ENCODE results near the gene SLC6A16.

Gene SLC6A16

DNA sequence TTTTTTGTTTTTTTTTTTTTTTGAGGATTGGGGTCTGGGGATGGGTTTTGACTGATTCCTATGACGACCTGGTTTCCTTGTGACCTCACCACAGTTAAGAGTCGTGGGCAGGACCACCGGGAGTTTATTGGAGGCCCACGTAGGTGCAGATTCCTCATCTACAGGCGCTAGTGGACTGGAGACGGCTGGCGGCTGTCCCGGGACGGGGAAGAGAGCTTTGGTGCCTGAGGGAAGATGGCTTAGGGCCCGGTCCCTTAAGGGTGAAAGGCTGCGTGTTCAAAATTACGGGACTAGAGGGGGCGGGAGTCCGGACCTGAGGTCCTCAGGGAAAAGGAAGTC, 37.9 kb upstream of the SLC6A16 start:
- Histone ChIP-seq H4K20me1 (ENCODE audit: low read depth, low read length) (no peaks in the 10 kb centered on the region), H3K4me3 (ENCODE audit: insufficient read depth, low read length, poor library complexity, severe bottlenecking) (no peak overlapping the region), H3K9me3 (ENCODE audit: insufficient read depth, low read length) (no peaks in the 10 kb centered on the region), H3K4me2 (ENCODE audit: low read depth, low read length, poor library complexity, severe bottlenecking) (no peak overlapping the region), H3K27ac (ENCODE audit: low read depth, low read length) (no peak overlapping the region), H3K27me3 (ENCODE audit: low read length) (no peaks in the 10 kb centered on the region), H3K36me3 (ENCODE audit: low read length) (no peaks in the 10 kb centered on the region), H3F3A (ENCODE audit: insufficient read depth) (no peaks in the 10 kb centered on the region; the same call in 1 of the 2 replicates), H3K79me2 (ENCODE audit: insufficient read depth, low read length) (no peaks in the 10 kb centered on the region), H2AFZ (ENCODE audit: low read depth, low read length, severe bottlenecking) (no peak overlapping the region), H3K9ac (ENCODE audit: low read length) (no peak overlapping the region), H3K9me2 (replicated peaks; ENCODE audit: insufficient read depth, low read length) (no peaks in the 10 kb centered on the region)
- TF ChIP-seq EZH2phosphoT487 (conservative IDR thresholded peaks at IDR 0.05; ENCODE audit: low read length): no peak
- TF ChIP-seq, protein P1, sequence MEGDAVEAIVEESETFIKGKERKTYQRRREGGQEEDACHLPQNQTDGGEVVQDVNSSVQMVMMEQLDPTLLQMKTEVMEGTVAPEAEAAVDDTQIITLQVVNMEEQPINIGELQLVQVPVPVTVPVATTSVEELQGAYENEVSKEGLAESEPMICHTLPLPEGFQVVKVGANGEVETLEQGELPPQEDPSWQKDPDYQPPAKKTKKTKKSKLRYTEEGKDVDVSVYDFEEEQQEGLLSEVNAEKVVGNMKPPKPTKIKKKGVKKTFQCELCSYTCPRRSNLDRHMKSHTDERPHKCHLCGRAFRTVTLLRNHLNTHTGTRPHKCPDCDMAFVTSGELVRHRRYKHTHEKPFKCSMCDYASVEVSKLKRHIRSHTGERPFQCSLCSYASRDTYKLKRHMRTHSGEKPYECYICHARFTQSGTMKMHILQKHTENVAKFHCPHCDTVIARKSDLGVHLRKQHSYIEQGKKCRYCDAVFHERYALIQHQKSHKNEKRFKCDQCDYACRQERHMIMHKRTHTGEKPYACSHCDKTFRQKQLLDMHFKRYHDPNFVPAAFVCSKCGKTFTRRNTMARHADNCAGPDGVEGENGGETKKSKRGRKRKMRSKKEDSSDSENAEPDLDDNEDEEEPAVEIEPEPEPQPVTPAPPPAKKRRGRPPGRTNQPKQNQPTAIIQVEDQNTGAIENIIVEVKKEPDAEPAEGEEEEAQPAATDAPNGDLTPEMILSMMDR (IDR thresholded peaks at IDR 0.05; ENCODE audit: insufficient read depth, low read length, poor library complexity, severe bottlenecking): no peak

DNA sequence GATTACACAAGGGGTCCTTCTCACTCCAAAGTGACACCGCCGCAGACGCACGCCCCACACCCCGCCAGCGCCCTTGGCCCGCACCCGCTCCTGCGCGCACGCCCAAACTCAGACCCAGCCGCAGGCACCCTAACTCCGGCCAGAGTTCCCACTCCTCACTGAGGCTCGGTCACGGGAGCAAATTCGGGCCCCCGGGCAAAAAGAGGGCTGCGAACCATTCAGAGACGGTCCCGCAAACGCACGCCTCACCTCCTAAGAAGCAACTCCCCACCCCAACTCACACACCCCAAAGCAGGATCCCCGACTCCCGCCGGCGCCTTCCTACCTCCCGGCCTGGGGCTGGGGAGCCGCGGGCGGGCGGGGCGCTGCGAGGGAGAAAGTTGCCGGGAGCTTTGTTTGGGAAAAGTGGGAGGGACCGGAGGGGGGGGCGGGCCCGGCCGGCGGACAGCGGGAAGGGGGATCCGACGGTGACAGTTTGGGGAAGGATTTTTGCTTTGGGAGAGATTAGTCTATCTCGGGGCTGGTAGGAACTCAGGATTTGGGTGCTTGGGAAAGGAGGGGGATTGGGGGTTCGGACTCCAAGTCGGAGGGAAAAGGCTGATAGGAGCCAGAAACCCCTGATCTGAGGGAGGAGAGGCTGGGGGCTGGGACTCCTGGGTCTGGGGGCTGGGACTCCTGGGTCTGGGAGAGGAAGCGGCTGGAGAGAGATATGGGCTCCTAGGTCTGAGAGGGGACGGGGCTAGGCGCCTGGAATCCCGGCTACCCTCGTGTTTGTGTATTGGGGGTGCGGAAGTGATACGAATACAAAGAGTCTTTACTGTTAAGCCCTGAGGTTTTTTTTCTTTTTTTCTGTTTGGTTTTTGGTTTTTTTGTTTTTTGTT, 37.3 kb upstream of the SLC6A16 start, which contains the start of gene TEAD2:
Gene TEAD2 (minus strand): TSS at position 369 of the 881 bp plus-strand sequence. CDS start 2,341 bp downstream, outside the sequence.
- Histone ChIP-seq H3K9me2 (replicated peaks; ENCODE audit: insufficient read depth, low read length) (no peaks in the 10 kb centered on the region), H2AFZ (ENCODE audit: low read depth, low read length, severe bottlenecking) (no peak within 1 kb of the TSS), H3F3A (ENCODE audit: insufficient read depth) (no peaks in the 10 kb centered on the region; the same call in 1 of the 2 replicates), H3K9ac (ENCODE audit: low read length) (no peak within 1 kb of the TSS), H3K36me3 (ENCODE audit: low read length) (no peaks in the 10 kb centered on the region), H3K27ac (ENCODE audit: low read depth, low read length) (no peak within 1 kb of the TSS), H3K9me3 (ENCODE audit: insufficient read depth, low read length) (no peaks in the 10 kb centered on the region), H3K4me2 (ENCODE audit: low read depth, low read length, poor library complexity, severe bottlenecking) (no peak within 1 kb of the TSS), H3K79me2 (ENCODE audit: insufficient read depth, low read length) (no peaks in the 10 kb centered on the region), H4K20me1 (ENCODE audit: low read depth, low read length) (no peaks in the 10 kb centered on the region), H3K4me3 (ENCODE audit: insufficient read depth, low read length, poor library complexity, severe bottlenecking) (no peak within 1 kb of the TSS), H3K27me3 (ENCODE audit: low read length) (no peaks in the 10 kb centered on the region)
- TF ChIP-seq EZH2phosphoT487 (conservative IDR thresholded peaks at IDR 0.05; ENCODE audit: low read length): no peak
- TF ChIP-seq, protein P1 (IDR thresholded peaks at IDR 0.05; ENCODE audit: insufficient read depth, low read length, poor library complexity, severe bottlenecking): no peak

DNA sequence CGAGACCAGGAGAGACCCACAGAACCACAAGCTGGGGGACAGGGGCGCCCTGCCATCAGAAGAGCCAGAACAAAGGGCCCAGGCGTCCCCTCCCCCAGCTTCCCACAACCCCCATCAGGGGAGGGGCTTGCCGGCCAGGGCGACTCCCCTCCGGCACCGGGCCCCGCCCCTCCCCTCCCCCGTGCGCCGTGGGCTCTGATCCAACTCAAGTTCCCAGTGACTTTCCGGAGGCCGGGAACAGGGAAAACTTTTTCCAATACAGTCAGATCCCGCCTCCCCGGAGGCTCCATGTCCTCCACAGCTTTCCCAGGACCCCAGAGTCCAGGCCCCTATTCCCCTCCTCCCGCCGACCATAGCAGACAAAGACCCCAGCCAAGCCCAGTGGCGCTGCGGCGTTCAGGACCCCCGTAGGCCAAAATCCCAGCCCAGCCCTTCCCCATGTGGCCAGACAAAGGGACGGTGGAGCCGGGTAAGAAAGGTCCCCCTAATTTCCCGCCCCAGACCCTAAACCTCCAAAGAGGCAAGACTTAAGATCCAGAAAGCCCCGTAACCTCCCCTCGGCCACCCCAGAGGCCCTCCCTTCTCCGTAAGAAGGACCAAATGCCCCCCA, 36.6 kb upstream of the SLC6A16 start:
- no peak for TF ChIP-seq EZH2phosphoT487 (conservative IDR thresholded peaks at IDR 0.05; ENCODE audit: low read length)
- TF ChIP-seq, protein P1 (IDR thresholded peaks at IDR 0.05; ENCODE audit: insufficient read depth, low read length, poor library complexity, severe bottlenecking): no peak
- H3K27ac ChIP-seq (ENCODE audit: low read depth, low read length): no peak overlapping the region
- H3K9ac ChIP-seq (ENCODE audit: low read length): no peak overlapping the region
- H2AFZ ChIP-seq (ENCODE audit: low read depth, low read length, severe bottlenecking): no peak overlapping the region
- H3F3A ChIP-seq (ENCODE audit: insufficient read depth): no peaks in the 10 kb centered on the region; the same call in 1 of the 2 replicates
- no peaks in the 10 kb centered on the region for H3K79me2 ChIP-seq (ENCODE audit: insufficient read depth, low read length)
- H3K9me2 ChIP-seq (replicated peaks; ENCODE audit: insufficient read depth, low read length): no peaks in the 10 kb centered on the region
- H4K20me1 ChIP-seq (ENCODE audit: low read depth, low read length): no peaks in the 10 kb centered on the region
- no peaks in the 10 kb centered on the region for H3K9me3 ChIP-seq (ENCODE audit: insufficient read depth, low read length)
- no peaks in the 10 kb centered on the region for H3K36me3 ChIP-seq (ENCODE audit: low read length)
- no peaks in the 10 kb centered on the region for H3K27me3 ChIP-seq (ENCODE audit: low read length)
- no peak overlapping the region for H3K4me3 ChIP-seq (ENCODE audit: insufficient read depth, low read length, poor library complexity, severe bottlenecking)
- no peak overlapping the region for H3K4me2 ChIP-seq (ENCODE audit: low read depth, low read length, poor library complexity, severe bottlenecking)

Measured in SU-DHL-6 (cell line).